Measurements from ENCODE around the gene TMEM161A.
A peak's percentile ranks its signal among the peaks of the same experiment; 100 is the strongest.
"Not testable (repeated sequence)": the region's sequence is repeated elsewhere in the genome, so short reads cannot be mapped to it uniquely, and the experiment has no call there.

Gene TMEM161A

DNA sequence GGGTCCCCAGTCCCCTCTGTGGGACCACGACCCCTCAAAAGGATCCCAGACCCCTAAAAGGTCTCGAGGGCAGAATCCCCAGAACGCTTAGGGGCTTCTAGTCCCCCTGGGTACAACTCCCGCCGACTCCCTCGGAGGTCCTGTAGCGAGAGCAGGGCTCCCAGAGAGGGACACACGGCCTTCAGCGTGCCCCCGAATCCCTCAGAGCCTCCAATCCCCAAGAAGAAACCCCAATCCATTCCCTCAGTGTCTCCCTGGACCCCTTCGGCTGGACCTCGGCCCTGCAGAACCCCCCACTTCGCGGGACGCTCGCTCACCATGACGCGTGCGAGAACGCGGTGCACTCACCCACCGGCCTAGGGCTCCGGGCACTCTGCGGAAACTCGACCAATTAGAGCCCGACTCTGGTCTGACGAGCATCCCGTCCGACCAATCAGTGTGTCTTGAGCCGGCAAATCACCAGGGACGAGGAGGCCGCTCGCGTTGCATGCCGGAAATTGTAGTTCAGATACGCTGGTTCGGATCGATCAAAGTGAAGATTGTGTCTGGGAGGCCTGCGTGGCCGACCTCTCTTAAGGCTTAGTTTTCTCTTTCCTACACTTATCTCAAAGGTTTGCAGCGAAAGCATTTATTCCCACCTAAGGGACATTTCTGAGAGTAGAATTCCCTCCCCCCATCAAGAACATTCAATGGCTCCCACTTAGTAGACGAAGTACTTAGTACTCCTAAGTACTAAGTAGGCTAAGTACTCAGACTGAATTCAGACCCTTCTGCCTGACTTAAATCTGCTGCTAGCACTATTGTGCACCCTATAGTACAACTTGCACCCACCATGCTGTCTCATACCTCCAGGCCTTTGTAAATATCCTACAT lies at the start of gene TMEM161A:
Gene TMEM161A (minus strand): TSS at position 370 of the 873 bp plus-strand sequence. CDS start 50 bp downstream, at position 320.
- peak; percentile 98 for DNase-seq

DNA sequence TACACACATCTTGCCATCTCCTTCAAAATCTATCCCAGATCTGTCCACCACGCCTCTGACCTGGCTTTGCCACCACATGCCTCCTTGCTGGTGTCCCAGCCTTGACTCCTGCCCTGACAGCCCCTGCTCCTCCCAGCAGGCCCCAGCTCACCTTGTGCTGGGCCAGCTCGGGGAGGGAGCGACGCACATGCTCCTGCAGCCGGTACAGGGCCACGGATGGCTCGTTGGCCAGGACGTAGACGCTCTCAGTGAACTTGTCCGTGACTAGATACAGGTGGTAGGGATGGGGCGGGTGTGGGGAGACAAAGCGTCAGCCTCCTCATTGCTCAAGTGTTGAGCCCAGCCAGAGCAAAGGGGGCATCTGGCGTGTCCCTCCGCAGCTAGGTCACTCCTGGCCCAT lies 48.5 kb upstream of the TMEM161A start:
- DNase-seq: no peak

DNA sequence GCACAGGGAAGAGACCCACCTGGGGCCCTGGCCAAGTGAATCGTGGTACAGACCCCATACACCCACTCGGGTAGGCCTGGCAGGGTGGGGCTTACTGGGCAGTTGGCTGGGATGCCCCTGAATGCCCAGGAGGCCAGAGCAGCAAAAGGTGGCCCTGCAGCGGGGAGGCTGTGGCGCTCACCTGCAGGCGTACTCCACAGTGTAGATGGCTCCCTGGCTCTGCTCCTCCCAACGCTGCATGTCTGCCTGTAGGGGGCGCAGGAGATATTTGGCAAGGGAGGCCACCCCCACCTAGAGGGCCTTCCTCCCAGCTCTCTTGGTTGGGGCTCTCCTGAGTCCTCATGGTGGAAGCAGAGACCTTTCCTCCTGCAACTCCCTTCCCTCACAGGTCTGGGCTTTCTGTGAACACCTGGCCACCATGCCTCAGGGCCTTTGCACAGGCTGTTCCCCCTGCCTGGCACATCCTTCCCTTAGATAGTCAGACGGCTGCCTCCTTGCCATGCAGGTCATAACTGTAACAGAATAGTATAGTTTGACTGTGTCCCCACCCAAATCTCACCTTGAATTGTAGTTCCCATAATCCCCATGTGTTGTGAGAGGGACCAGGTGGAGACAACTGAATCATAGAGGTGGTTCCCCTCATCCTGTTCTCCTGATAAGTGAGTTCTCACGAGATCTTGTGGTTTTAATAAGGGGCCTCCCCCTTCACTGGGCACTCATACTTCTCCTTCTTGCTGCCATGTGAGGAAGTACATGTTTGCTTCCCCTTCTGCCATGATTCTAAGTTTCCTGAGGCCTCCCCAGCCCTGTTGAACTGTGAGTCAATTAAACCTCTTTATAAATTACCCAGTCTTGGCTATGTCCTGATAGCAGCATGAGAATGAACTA lies 47.8 kb upstream of the TMEM161A start:
- peak; percentile 88 for DNase-seq

DNA sequence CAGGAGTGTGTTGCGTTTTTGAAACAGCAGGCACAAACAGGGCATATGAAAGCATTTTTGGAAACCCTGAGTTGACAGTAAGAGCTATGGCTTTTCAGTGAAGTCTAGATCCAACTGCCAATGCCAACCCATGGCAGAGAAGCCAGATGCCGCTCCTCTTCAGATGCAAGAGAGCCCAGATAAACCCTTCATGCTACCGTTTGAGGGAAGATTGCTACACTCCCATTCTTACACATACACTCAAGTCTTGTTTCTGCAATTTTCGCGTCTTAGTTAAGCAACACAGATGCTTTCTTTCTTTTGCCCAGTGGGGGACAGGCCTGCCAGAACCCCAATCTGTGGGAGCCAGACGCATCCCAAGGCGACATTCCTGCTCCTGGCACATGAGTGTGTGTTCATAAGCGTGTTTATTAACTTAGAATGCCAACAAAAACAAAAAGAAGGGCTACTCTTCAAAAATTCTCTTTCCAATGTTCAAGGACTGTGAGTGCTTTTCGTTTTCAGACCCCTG lies 43.3 kb upstream of the TMEM161A start:
- no peak for DNase-seq

DNA sequence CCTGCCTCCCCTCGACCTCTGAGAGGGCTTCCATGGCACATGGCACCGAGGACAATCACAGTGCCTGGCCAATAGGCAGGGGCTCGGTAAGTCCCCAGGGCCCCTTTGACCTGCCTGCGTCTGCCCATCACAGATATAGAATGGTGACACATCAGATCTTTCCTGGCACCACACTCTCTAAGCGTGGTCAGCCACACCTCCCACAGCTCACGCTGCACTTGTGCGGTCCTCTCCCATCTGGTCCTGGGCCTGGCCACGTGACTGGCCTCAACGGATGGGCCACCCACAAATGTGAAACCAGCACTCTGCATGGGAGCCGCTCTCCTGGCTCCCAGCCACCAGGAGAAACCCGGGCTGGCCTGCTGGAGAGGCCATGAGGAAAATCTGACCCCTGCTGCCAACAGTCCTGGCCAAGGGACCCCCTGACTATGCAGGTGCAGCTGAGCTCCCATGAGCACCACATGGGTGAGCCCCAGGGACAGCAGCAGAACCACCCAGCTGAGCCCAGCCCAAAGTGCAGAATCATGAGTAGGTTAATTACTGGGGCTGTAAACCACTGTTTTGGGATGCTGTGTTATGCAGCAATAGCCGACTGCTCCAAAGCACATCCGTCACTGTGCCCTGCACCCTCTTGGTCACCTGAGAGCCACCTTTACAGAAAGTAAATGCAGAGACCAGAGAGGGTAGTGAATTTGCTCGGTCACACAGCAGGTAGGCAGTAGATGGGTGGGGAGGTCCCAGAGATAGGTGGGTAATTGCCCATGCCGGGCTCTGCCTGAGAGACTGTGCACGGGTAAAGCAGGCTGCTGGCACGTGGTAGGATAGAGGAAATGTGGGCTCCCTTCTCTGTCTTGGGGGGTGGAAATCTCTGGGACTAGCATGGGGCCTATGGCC lies 41.5 kb upstream of the TMEM161A start:
- no peak for DNase-seq

DNA sequence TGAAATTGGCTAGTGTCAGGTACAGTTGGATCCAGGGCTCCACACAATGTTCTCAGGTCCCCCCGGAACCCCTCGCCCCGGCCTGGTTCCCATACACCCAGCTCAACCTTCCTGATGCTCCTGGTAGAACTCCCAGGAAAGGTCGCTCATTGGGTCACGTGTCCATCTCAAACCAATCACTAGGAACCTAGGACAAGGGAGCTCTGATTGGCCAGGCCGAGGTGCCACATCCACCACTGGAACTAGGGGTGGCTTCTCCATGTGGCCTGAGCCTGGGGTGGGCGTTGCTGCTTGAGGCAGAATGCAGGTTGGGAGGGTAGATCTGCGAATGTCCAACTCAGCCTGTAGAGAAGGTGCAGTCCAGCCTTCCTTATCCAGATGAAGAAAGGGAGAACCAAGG lies 38.7 kb upstream of the TMEM161A start:
- no peak for DNase-seq

DNA sequence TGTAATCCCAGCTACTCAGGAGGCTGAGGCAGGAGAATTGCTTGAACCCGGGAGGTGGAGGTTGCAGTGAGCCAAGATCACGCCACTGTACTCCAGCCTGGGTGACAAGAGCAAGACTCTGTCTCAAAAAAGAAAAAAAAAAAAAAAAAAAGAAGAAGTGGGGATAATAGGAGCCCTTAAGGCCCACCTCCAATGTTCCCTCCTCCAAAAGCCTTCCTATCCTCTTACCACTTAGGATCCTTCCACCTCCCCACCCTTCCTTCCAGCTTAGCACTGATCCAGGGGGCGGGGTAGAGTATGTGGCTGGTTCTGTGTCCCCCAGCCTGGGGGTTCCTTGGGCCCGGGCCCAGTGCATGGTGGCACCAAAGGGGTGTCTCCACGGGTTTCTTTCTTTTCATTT lies 35.0 kb upstream of the TMEM161A start:
- DNase-seq: not testable (repeated sequence)

DNA sequence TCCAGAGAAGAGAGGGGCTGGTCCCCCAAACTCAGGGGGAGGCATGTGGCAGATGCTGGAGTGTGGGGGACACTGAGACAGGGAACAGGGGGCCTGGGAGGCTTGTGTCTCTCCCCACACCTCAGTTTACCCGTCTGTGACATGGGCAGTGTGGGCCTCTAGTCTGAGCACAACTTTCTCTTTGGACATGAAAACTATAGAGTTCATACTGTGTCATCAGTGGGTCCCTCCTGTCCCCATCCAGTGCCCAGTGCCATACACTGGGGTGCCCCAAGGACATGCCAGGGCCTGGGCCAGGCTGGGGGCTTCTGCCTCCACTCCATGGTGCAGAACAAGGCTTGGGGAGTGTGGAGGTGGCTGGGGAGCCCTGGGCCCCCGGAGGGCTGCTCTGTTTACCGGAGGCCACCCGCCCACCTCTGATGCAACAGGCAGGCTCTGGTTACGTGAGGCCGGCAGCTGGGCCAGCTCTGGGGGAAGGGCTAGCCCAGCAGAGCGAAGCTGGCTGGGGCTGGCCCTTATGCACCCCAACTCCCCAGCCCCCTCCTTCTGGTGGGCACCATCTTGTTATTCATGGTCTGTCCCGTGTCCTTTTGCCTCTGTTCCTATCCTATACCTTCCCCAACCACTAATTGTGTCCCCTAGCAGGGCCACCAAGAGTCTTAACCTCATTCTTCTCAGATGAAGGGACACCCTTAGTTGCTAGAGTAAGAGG lies 33.7 kb upstream of the TMEM161A start:
- DNase-seq: no peak

DNA sequence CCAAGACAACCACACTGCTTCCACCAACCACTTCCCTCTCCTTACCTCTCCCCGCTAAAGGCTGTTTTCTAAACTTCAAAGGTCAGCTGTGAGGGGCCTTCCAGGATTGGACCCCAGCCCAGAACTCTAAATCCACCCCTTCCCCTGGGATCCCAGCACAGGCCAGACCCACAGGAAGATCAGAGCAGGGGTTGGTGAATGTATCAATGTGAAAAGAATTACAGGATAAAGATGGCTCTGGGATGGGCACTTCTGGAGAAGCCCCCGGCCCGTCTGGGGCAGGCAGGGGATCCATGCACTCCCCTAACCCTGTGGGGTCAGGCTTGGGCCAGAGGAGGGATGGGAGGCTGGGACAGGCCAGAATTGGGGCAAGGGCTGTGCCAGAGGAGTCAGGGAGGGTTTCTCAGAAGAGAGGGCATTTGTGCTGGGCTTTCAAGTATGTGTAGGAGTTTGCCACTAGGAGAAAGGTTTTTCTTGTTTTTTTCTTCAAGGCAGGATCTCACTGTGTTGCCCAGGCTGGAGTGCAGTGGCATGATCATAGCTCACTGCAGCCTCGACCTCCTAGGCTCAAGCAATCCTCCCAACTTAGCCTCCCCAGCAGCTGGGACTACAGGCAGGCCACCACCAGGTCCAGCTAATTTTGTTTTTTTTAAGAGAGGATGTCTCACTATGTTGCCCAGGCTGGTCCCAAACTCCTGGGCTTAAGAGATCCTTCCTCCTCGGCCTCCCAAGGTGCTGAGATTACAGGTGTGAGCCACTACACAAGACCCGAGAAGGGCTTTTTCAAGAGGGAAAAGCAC lies 32.8 kb upstream of the TMEM161A start:
- no peak for DNase-seq

DNA sequence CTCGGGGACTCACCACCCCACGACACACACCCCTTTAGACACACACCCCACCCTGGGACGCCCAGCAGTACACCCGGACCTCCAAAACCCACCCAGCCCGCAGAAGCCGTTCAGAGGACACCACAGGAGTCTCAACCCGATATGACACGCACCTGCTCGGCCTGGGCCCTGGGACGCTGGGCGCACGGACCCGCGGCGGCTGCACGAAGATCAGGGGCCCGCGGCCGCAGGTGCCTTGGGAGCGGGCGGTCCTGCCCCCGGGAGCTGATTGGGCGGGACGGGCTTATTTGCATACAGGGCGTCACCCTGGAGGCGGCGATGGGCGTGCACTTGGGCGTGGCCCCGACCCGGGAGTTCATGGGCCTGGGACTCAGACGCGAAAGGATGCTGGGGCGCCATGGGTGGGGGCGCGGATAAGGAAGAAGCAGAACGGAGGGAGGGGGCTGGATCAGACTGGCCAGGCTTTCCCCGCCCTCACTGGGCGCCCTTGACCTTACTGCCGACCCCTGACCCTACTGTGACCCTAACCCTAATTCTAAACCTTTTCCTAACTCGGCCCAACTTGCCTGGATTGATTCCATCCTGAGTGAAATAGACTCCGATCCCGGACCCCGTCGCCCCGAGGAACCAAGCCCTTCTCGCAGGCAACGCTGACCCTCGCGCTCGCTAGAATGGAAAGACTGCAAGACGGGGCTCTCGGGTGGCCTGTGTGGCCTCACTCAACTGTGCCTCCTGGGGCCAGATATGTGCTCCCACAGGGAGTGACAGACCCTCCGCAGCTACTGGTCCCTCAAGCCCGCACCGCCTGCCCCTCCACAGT lies 32.0 kb upstream of the TMEM161A start, which contains the start of gene MEF2B:
Gene MEF2B (minus strand): TSS at position 211 of the 820 bp plus-strand sequence. CDS start 19,528 bp downstream, outside the sequence.
- DNase-seq: peak; percentile 92

DNA sequence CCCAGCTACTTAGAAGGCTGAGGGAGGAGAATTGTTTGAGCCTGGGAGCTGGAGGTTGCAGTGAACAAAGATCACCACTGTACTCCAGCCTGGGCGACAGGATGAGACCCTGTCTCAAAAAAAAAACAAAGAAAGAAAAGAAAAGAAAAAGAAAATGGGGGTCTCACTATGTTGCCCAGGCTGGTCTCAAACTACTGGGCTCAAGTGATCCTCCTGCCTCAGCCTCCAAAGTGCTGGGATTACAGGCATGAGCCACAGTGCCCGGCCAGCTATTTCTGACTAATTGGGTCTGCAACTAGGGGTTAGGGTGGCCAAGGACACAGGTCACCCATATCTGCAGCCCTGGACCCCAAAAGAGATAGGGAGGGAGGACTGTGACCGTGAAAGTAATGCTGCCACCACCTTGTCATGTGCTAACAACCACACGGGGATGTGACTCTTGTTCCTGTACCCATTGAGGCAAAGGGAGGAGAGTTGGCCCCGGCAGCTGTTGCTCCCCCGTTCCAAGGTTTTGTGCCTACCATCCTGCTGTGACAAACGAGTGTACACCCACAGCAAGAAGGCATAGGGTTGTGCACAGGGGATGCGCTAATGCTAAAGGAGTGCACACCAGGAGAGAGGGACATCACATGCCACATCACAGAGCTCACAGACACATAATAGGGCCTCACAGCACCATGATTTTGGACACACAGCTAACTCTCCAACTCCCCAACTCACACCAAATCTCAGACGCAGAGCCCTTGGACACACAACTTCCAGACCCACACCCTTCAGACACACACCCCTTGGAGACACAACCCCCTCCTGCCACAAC lies 31.2 kb upstream of the TMEM161A start:
- no peak for DNase-seq

DNA sequence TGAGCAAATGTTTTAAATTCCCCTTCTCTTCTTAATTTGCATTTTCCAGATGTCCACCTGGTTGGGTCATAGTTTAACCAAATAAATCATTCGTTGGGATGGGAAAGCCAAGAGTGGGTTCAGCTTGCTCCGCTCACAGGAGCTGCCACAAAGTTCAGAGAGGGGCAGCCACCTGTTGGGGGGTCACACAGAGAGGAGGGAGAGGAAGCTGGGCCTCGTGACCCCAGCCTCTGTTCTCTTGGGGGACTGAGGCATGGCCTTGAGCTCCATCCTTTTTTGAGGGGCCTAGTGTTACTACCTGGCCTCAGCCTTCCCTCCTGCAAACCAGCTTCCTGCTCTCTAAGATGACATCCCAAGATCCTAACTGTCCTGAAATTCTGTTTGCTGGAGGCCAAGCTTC lies 29.3 kb upstream of the TMEM161A start:
- DNase-seq: no peak

DNA sequence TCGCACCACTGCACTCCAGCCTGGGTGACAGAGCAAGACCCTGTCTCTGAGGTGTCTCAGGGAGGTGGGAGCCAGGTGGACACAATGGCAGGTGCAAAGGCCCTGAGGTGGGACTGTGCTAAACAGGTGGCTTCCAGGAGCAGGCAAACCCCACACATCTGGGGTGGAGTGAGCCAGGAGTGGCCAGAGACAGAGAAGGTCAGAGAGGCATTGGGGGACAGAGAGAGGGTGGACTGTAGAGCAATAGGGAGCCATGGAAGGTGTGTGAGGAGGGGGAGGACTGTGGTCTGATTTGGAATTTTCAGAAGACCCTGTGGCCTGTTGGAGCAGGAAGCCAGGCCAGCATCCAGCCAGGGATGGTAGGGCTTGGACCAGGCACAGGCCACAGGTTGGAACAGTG lies 27.1 kb upstream of the TMEM161A start:
- DNase-seq: no peak

DNA sequence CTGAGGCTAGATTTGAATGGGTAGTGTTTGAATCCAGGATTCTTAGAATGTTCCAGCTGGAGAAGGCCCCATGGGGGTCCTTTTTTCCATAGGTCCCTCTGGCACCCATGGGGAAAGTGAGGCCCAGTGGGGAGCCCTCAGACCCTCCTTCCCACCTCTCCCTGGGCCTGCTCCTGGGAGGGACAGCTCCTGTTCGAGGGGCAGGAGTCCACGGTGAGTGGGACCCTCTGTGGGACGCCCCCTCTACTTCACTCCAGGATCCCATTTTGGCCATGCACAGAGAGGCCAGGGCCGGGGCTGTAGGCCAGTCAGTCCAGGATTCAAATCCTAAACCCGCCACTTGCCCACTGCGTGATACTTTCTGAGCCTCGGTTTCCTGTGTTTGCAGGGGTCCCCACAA lies 24.2 kb upstream of the TMEM161A start:
- DNase-seq: no peak

DNA sequence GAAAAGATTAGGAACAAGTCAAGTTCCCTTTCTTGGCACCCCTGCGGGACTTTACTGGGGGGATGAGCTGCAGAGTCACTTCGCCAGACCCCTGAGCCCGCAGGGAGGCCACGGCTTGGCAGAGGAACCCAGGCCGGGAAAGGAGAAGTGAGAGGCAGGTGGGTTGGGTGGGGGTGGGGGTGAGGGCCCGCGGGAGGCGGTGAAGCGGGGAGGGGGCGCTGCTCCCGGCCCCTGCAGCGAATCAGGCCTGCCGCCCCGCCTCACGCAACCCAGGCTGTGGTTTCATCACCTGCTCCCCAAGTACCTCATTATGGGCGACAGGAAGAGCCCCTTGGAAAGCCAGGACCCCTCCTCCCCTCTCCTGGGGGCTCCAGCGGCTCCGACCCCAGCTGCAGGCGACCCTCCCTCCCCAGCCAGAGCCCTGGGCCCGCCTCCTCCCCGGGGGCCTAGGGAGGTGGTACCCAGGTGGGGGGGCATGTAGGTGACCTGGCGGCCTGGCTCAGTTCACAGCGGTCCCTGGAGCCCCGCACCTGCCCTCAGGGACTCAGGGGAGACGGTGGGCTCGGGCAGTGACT lies 22.3 kb upstream of the TMEM161A start:
- no peak for DNase-seq

DNA sequence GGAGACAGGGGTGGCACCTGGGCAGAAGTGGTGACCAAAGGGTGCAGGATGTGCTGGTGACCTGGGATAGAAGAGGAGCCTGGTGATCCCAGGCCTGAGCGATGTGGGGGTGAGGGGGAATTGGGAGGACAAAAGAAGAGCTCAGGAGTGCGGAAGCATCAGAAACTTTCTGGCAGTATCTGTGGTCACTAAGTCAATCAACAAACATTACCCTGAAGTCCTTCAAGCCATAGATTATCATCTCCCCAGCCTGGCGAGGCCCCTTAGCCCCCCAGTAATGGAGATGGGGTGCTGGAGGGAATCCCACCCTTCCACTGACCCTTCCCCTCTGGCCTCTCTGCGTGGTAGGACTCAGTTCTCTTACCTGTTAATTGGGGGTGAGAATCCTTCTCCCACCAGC lies 21.3 kb upstream of the TMEM161A start:
- DNase-seq: no peak

DNA sequence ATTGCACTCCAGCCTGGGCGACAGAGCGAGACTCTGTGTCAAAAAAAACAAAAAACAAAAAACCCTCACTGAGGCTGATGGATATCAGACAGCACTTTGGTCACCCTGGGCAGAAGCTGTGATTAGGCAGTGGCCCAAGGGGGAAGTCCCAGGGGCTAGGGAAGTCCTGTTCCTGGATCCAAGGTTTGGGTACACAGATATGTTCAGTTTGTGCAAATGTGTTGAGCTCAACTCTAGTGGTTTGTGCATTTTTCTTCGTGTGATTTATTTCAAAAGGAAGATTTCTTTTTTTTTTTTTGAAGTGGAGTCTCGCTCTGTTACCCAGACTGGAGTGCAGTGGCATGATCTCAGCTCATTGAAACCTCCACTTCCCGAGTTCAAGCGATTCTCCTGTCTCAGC lies 19.5 kb upstream of the TMEM161A start:
- no peak for DNase-seq

DNA sequence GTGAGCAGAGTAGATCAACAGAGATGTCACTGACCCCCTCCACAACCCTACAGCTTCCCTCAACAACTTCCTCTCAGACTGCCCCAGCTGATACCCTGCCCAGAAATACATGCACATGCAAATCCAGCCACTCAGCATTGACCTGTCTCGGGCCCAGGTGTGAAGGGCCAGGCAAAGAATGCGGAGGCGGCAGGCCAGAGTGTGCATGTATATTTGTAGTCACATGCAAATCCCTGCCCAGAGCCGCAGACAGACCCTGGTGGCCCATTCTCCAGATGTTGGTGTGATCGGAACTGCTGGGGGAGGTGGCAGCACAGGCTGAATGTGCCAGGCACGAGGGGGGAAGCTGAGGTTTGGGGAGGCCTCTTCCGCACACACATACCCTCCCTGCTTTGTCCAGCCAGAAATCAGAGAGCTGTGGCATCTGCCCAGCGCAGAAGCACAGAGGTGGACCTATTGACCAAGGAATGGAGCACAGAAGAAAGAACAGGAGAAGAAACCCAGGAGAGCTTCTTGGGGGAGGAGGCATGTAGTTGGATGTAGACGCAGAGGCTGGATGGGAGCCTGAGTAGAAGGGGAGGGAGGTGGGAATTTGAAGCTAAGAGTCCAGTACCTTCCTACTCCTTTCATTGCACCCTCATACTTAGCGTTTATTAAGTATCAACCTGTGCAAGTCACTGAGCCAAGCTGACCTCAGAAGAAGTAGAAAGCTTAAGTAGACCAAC lies 17.4 kb upstream of the TMEM161A start:
- DNase-seq: no peak
